ENCODE measurements around the gene HSPA1L. TPM values are rescaled to one million over a fixed set of nuclear protein-coding genes. Genes with fewer than 3 reads are reported as not detected.

Gene HSPA1L
- polyA plus RNA-seq, 1 donor, result 3.8 TPM

DNA sequence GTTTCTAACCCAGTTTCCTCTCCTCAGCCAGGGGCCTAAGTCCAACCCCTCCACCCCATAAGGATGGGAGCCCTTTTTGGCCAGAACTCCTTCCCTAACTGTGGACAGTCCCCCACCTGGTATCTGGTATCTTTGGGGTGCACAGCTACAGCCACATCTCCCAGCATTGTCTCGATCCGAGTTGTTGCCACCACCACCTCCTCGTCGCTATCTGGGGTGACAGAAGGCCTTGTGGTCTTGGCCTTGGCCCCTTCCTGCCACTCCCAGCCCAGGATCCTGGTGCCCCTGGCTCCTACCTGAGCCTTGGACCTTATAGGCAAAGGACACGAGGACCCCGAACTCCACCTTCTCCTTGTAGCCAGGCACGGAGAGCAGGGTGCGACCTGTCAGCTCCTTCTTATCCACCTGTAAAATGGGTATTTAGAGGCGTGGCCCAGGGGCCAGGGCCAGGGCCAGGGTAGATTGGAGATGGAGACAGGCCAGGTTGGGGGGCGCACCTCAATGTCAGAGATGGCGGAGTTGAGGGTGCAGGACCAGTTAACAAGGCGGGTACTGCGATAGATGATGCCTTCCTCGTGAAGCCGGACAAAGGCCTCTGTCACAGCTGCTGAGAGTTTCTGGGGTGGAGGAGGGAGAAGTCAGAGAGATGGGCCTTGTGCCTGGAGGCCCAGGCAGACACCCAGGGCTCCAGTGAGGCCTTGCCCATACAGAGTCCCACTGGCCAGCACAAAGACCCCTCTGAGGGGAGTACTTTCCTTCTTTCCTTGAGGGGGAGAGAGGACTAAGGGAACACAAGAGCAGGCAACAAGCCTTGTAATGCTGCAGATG lies 30.8 kb downstream of the HSPA1L start:
- DNase-seq, result no peak

GRCh38 chr6:31782126-31782855 lies 32.8 kb downstream of the HSPA1L start:
- no peak for DNase-seq

GRCh38 chr6:31781244-31782125 lies 33.6 kb downstream of the HSPA1L start:
- DNase-seq, result no peak

GRCh38 chr6:31780507-31781243 lies 34.4 kb downstream of the HSPA1L start:
- DNase-seq, result no peak

GRCh38 chr6:31779908-31780307 lies 35.2 kb downstream of the HSPA1L start:
- no peak for DNase-seq

DNA sequence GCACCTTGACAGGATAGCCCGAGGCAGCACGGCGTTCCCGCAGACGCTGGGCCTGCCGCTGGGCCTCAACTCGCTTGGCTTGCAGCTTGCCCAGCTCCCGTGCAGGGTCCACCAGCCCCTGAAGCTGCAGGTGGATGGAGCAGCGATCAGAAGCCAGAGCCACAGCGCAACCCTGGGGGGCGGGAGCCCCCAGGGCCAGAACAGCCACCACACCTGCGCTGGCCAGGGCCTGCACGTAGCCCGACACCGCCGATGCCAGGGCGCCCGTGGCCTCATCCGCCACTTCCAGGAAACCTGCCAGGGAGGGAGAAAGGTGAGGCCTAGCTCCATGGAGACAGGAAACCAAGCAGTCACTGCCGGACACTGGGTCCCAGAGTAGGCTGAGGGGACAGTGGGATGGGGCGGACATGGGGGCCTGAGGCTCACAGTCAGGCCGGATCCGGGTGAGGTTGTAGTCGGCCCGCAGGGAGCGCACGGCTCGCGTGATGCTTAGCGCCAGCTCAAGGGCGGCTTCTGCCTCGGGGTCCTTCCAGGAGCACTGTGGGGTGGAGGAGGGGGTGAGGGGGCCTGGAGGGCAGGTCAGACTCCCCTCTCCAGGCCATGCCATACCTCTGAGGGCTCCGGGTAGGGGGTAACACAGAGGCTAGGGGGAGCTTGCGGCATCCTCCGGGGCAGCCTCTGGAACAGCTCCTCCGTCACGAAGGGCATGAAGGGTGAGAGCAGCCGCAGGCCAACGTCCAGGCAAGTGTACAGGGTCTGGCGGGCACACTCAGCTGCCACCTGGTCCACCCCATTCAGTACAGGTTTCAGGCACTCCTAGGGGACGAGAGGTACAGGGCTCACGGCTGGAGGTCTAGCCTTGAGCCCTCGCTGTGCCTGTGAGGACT lies 35.8 kb downstream of the HSPA1L start:
- no peak for DNase-seq

DNA sequence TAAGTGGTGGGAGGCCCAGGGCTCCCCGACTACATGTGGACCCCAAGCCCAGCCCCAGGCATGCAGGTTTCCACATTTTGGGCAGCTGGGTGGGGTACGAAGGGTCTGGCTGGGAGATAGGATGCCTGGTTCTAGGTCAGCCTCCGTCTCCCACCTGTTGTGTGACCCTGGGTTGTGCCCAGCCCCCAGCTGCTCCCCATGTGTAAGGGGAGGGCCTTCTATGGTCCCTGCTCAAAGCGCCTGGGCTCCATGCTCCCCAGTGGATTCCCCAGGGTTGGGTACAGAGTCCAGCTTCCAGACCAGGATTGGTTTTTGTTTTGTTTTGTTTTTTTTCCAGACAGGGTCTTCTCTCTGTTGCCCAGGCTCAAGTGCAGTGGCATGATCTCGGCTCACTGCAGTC lies 36.9 kb downstream of the HSPA1L start:
- no peak for DNase-seq

GRCh38 chr6:31777667-31778050 lies 37.4 kb downstream of the HSPA1L start:
- no peak for DNase-seq

GRCh38 chr6:31776989-31777666 lies 38.0 kb downstream of the HSPA1L start, which contains the start of gene VWA7:
Gene VWA7 (minus strand): TSS chr6:31777328. CDS start chr6:31776779, 549 bp downstream.
- peak; percentile 86 for DNase-seq

- DNase-seq, result no peak
Measured at GRCh38 chr6:31776485-31776988, 38.5 kb downstream of the HSPA1L start.

- DNase-seq, result no peak
Measured at GRCh38 chr6:31775633-31776484, 39.2 kb downstream of the HSPA1L start.

GRCh38 chr6:31775184-31775583 lies 39.9 kb downstream of the HSPA1L start:
- no peak for DNase-seq

- DNase-seq, result no peak
Measured at GRCh38 chr6:31771992-31772358, 43.1 kb downstream of the HSPA1L start.

GRCh38 chr6:31770860-31771259 lies 44.2 kb downstream of the HSPA1L start:
- DNase-seq, result no peak

- no peak for DNase-seq
Measured at GRCh38 chr6:31769684-31770371, 45.3 kb downstream of the HSPA1L start.

- DNase-seq, result no peak
Measured at GRCh38 chr6:31768363-31769257, 46.5 kb downstream of the HSPA1L start.

DNA sequence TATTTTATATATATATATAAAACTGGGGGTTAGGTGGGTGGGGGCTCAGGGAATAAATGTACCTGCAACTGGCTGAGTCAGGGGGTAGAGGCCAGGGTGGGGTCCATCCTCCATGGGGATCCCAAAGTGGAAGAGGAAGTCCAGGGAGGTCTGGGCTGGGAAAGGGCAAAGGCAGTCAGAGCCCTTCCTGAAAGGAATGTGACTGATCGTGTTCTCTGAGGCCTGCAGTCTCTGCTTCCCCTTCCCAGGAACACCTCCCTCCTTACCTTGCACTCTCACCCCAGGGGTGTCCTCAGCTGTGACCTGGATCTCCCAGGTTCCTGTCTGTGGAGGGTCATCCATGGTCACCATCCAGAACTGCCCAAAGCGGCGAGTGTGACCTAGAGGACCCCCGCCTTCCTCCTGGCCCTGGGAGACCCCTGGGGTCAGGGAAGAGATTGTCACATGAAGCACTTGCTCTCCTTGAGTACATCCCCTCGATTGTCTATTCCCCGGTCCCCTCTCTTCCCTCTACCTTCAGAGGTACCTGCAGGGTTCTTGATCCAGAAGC lies 47.9 kb downstream of the HSPA1L start:
- DNase-seq, result no peak
